Measurements from ENCODE around the gene NPFFR1. TPM values are rescaled to one million over a fixed set of nuclear protein-coding genes. Genes with fewer than 3 reads are reported as not detected.

The NPFFR1 gene
- total RNA-seq, 2 experiments from 2014 or later = not detected

DNA sequence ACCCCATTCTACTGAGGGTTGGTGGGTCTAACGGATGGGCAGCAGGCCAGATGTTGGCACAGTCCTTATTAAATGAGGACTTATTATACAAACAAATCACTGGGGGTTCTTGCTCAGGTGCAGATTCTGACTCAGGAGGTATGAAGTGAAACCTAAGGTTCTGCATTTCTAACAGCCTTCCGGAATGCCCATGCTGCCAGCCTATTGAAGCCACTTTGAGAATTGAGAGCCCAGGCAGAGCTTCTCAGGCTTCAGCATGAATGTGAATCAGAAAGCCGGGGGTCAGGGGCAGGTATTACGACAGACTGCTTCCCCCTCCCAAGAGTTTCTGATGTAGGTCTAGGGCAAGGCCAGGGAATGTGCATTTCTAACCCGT, 34.1 kb upstream of the NPFFR1 start:
- no TSS peak for BruUV-seq (replicated peaks)
- TF ChIP-seq, protein P1, sequence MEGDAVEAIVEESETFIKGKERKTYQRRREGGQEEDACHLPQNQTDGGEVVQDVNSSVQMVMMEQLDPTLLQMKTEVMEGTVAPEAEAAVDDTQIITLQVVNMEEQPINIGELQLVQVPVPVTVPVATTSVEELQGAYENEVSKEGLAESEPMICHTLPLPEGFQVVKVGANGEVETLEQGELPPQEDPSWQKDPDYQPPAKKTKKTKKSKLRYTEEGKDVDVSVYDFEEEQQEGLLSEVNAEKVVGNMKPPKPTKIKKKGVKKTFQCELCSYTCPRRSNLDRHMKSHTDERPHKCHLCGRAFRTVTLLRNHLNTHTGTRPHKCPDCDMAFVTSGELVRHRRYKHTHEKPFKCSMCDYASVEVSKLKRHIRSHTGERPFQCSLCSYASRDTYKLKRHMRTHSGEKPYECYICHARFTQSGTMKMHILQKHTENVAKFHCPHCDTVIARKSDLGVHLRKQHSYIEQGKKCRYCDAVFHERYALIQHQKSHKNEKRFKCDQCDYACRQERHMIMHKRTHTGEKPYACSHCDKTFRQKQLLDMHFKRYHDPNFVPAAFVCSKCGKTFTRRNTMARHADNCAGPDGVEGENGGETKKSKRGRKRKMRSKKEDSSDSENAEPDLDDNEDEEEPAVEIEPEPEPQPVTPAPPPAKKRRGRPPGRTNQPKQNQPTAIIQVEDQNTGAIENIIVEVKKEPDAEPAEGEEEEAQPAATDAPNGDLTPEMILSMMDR (conservative IDR thresholded peaks at IDR 0.05; ENCODE audit: low read length) = no peak
- TF ChIP-seq EZH2phosphoT487 (IDR thresholded peaks at IDR 0.05; ENCODE audit: borderline replicate concordance, low read depth, low read length) = no peak
- H3K4me3 ChIP-seq (ENCODE audit: low read depth, low read length, poor library complexity, severe bottlenecking) = peak overlapping the region; percentile 46
- no peaks in the 10 kb centered on the region for H3K9me3 ChIP-seq (ENCODE audit: low read length)
- peak; percentile 59 for DNase-seq (ENCODE audit: low spot score)
- ChIA-PET POLR2A (interaction anchor here (2.4 kb wide), 1 partner anchor 25 kb away, joined by 9 read pairs; no protein-coding TSS in a partner anchor), CTCF (ENCODE audit: unreplicated experiment) (interaction anchor here (0.8 kb wide), 1 partner anchor 53 kb away, joined by 3 read pairs; no protein-coding TSS in a partner anchor)
- peaks cover 81% of the 10 kb centered on the region for H3K4me1 ChIP-seq (ENCODE audit: insufficient read depth, low read length, poor library complexity, severe bottlenecking)
- no peaks in the 10 kb centered on the region for H4K20me1 ChIP-seq (ENCODE audit: insufficient read depth, low read length)
- H3K36me3 ChIP-seq (ENCODE audit: insufficient read depth, low read length) = peaks cover 9% of the 10 kb centered on the region; the same call in 1 of the 2 replicates
- no peaks in the 10 kb centered on the region for H3K9me2 ChIP-seq (ENCODE audit: insufficient read depth, low read length)
- H2AFZ ChIP-seq (ENCODE audit: low read length) = no peak overlapping the region; the same call in 1 of the 2 replicates
- H3K27ac ChIP-seq (ENCODE audit: low read depth, low read length, poor library complexity, severe bottlenecking) = peak overlapping the region; percentile 84
- peak overlapping the region; percentile 82 for H3K4me2 ChIP-seq (ENCODE audit: low read length)
- intact Hi-C loops (cut with micrococcal nuclease; ENCODE audit: unreplicated experiment) = loop anchor here (5.0 kb wide), 1 partner anchor 46 kb away; no protein-coding TSS in a partner anchor
- H3K79me2 ChIP-seq (ENCODE audit: insufficient read depth, low read depth, low read length) = no peaks in the 10 kb centered on the region

DNA sequence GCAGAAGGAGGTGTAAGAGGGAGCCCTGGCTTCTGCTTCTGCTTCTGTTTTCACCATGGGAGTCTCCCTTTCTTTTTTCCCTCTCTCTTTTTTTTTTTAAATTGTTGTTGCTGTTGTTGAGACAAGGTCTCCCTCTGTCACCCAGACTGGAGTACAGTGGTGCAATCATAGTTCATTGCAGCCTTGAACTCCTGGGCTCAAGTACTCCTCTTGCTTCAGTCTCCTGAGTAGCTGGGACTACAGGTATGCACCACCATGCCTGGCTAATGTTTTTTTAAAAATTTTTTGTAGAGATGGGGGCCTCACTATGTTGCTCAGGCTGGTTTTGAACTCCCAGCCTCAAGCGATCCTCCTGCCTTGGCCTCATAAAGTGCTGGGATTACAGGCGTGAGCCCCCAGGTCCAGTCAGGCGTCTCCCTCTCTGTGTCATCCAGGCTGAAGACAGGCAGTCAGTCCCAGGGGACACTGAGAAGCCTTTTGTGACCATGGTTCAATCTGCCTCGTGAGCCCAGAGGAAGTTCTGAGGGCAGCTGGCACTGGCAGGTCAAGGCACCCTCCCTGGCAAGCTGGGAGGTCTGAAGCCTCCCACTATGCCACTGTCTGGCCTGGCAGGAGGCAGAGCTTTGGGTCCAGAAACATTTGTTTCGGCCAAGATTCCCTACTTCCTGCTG, 33.6 kb upstream of the NPFFR1 start:
- Histone ChIP-seq H3K36me3 (ENCODE audit: insufficient read depth, low read length) (peaks cover 9% of the 10 kb centered on the region; the same call in 1 of the 2 replicates), H3K4me3 (ENCODE audit: low read depth, low read length, poor library complexity, severe bottlenecking) (peak overlapping the region; percentile 46), H3K9me3 (ENCODE audit: low read length) (no peaks in the 10 kb centered on the region), H3K79me2 (ENCODE audit: insufficient read depth, low read depth, low read length) (no peaks in the 10 kb centered on the region), H3K4me2 (ENCODE audit: low read length) (peak overlapping the region; percentile 82), H3K4me1 (ENCODE audit: insufficient read depth, low read length, poor library complexity, severe bottlenecking) (peaks cover 81% of the 10 kb centered on the region), H2AFZ (ENCODE audit: low read length) (no peak overlapping the region; the same call in 1 of the 2 replicates), H3K9me2 (ENCODE audit: insufficient read depth, low read length) (no peaks in the 10 kb centered on the region), H3K27ac (ENCODE audit: low read depth, low read length, poor library complexity, severe bottlenecking) (peak overlapping the region; percentile 84), H4K20me1 (ENCODE audit: insufficient read depth, low read length) (no peaks in the 10 kb centered on the region)
- intact Hi-C loops (cut with micrococcal nuclease; ENCODE audit: unreplicated experiment) = loop anchor here (5.0 kb wide), 1 partner anchor 45 kb away; no protein-coding TSS in a partner anchor
- no TSS peak for BruUV-seq (replicated peaks)
- ChIA-PET CTCF (ENCODE audit: unreplicated experiment) (interaction anchor here (0.8 kb wide), 1 partner anchor 52 kb away, joined by 3 read pairs; no protein-coding TSS in a partner anchor), POLR2A (interaction anchor here (0.5 to 2.4 kb wide), 3 partner anchors 8 to 992 kb away, joined by 4 to 9 read pairs (median 4); no protein-coding TSS in a partner anchor)
- DNase-seq (ENCODE audit: low spot score) = peak; percentile 77
- TF ChIP-seq, protein P1 (conservative IDR thresholded peaks at IDR 0.05; ENCODE audit: low read length) = no peak
- TF ChIP-seq EZH2phosphoT487 (IDR thresholded peaks at IDR 0.05; ENCODE audit: borderline replicate concordance, low read depth, low read length) = no peak
